ENCODE results near the gene MACROD2. TPM values are rescaled to one million over a fixed set of nuclear protein-coding genes. Genes with fewer than 3 reads are reported as not detected.

MACROD2 gene
- total RNA-seq, 1 donor from 2014 or later: 2.5 TPM

- DNase-seq (ENCODE audit: extremely low spot score, unreplicated experiment): no peak
- H3K4me1 Mint-ChIP-seq (ENCODE audit: unreplicated experiment): no peaks in the 10 kb centered on the region
- no peaks in the 10 kb centered on the region for H3K36me3 Mint-ChIP-seq (ENCODE audit: unreplicated experiment)
- no peak overlapping the region for H3K4me3 Mint-ChIP-seq (ENCODE audit: unreplicated experiment)
- peaks cover 17% of the 10 kb centered on the region for H3K27me3 Mint-ChIP-seq (ENCODE audit: unreplicated experiment)
- TF ChIP-seq CTCF (IDR thresholded peaks at IDR 0.05): no peak
- H3K9me3 Mint-ChIP-seq (ENCODE audit: unreplicated experiment): no peaks in the 10 kb centered on the region
- H3K27ac Mint-ChIP-seq (ENCODE audit: unreplicated experiment): no peak overlapping the region
These were observed 56.1 kb downstream of the MACROD2 start for GRCh38 chr20:14051454-14051853.

GRCh38 chr20:14055127-14055742 lies 59.9 kb downstream of the MACROD2 start:
- no peaks in the 10 kb centered on the region for H3K36me3 Mint-ChIP-seq (ENCODE audit: unreplicated experiment)
- H3K27ac Mint-ChIP-seq (ENCODE audit: unreplicated experiment): no peak overlapping the region
- H3K4me1 Mint-ChIP-seq (ENCODE audit: unreplicated experiment): no peaks in the 10 kb centered on the region
- TF ChIP-seq CTCF (IDR thresholded peaks at IDR 0.05): peak; percentile 69
- DNase-seq (ENCODE audit: extremely low spot score, unreplicated experiment): no peak
- no peak overlapping the region for H3K4me3 Mint-ChIP-seq (ENCODE audit: unreplicated experiment)
- no peaks in the 10 kb centered on the region for H3K9me3 Mint-ChIP-seq (ENCODE audit: unreplicated experiment)
- peaks cover 23% of the 10 kb centered on the region for H3K27me3 Mint-ChIP-seq (ENCODE audit: unreplicated experiment)

- no peaks in the 10 kb centered on the region for H3K9me3 Mint-ChIP-seq (ENCODE audit: unreplicated experiment)
- DNase-seq (ENCODE audit: extremely low spot score, unreplicated experiment): no peak
- no peaks in the 10 kb centered on the region for H3K4me1 Mint-ChIP-seq (ENCODE audit: unreplicated experiment)
- no peaks in the 10 kb centered on the region for H3K36me3 Mint-ChIP-seq (ENCODE audit: unreplicated experiment)
- no peak for TF ChIP-seq CTCF (IDR thresholded peaks at IDR 0.05)
- no peak overlapping the region for H3K4me3 Mint-ChIP-seq (ENCODE audit: unreplicated experiment)
- peaks cover 16% of the 10 kb centered on the region for H3K27me3 Mint-ChIP-seq (ENCODE audit: unreplicated experiment)
- H3K27ac Mint-ChIP-seq (ENCODE audit: unreplicated experiment): no peak overlapping the region
These were observed 66.9 kb downstream of the MACROD2 start for GRCh38 chr20:14062171-14062570.

GRCh38 chr20:14062786-14063185 lies 67.5 kb downstream of the MACROD2 start:
- no peak for DNase-seq (ENCODE audit: extremely low spot score, unreplicated experiment)
- H3K4me1 Mint-ChIP-seq (ENCODE audit: unreplicated experiment): no peaks in the 10 kb centered on the region
- peaks cover 16% of the 10 kb centered on the region for H3K27me3 Mint-ChIP-seq (ENCODE audit: unreplicated experiment)
- H3K27ac Mint-ChIP-seq (ENCODE audit: unreplicated experiment): no peak overlapping the region
- no peaks in the 10 kb centered on the region for H3K9me3 Mint-ChIP-seq (ENCODE audit: unreplicated experiment)
- no peak overlapping the region for H3K4me3 Mint-ChIP-seq (ENCODE audit: unreplicated experiment)
- no peaks in the 10 kb centered on the region for H3K36me3 Mint-ChIP-seq (ENCODE audit: unreplicated experiment)
- no peak for TF ChIP-seq CTCF (IDR thresholded peaks at IDR 0.05)

GRCh38 chr20:14064333-14064732 lies 69.0 kb downstream of the MACROD2 start:
- no peak for TF ChIP-seq CTCF (IDR thresholded peaks at IDR 0.05)
- DNase-seq (ENCODE audit: extremely low spot score, unreplicated experiment): no peak
- no peak overlapping the region for H3K4me3 Mint-ChIP-seq (ENCODE audit: unreplicated experiment)
- H3K9me3 Mint-ChIP-seq (ENCODE audit: unreplicated experiment): no peaks in the 10 kb centered on the region
- no peaks in the 10 kb centered on the region for H3K4me1 Mint-ChIP-seq (ENCODE audit: unreplicated experiment)
- no peak overlapping the region for H3K27ac Mint-ChIP-seq (ENCODE audit: unreplicated experiment)
- peaks cover 16% of the 10 kb centered on the region for H3K27me3 Mint-ChIP-seq (ENCODE audit: unreplicated experiment)
- H3K36me3 Mint-ChIP-seq (ENCODE audit: unreplicated experiment): no peaks in the 10 kb centered on the region

All from osteocyte (in vitro differentiated cells).